Measurements from ENCODE around the gene MRPS27. TPM values are rescaled to one million over a fixed set of nuclear protein-coding genes. Genes with fewer than 3 reads are reported as not detected.

The MRPS27 gene
- polyA plus RNA-seq, 1 experiment: 98.3 TPM

- POLR2A ChIA-PET: no interaction called here
- DNase-seq (ENCODE audit: low read depth, low spot score): no peak
- Histone ChIP-seq H3K27me3 (ENCODE audit: control insufficient read depth, insufficient read depth, low read length) (no peaks in the 10 kb centered on the region), H3K9me3 (ENCODE audit: control insufficient read depth, insufficient read depth, low read length) (no peaks in the 10 kb centered on the region), H3K4me3 (ENCODE audit: low read depth, low read length) (no peak overlapping the region), H3K27ac (ENCODE audit: low read depth, low read length) (no peak overlapping the region)
- no peak for TF ChIP-seq CTCF (IDR thresholded peaks at IDR 0.05; ENCODE audit: low read depth, low read length)
- CTCF ChIA-PET: interaction anchor here (0.8 kb wide), 1 partner anchor 20 kb away, joined by 3 read pairs; no protein-coding TSS in a partner anchor
Measured at GRCh38 chr5:72194846-72195245, 125.2 kb downstream of the MRPS27 start.

- no peak for DNase-seq (ENCODE audit: low read depth, low spot score)
Measured at GRCh38 chr5:72191404-72191803, 128.6 kb downstream of the MRPS27 start.

GRCh38 chr5:72189146-72189545, 130.9 kb downstream of the MRPS27 start:
- Histone ChIP-seq H3K9me3 (ENCODE audit: control insufficient read depth, insufficient read depth, low read length) (no peaks in the 10 kb centered on the region), H3K27ac (ENCODE audit: low read depth, low read length) (no peak overlapping the region), H3K4me3 (ENCODE audit: low read depth, low read length) (no peak overlapping the region), H3K27me3 (ENCODE audit: control insufficient read depth, insufficient read depth, low read length) (no peaks in the 10 kb centered on the region)
- no peak for DNase-seq (ENCODE audit: low read depth, low spot score)
- CTCF ChIA-PET: no interaction called here
- POLR2A ChIA-PET: no interaction called here
- TF ChIP-seq CTCF (IDR thresholded peaks at IDR 0.05; ENCODE audit: low read depth, low read length): no peak

More at GRCh38 chr5:72191404-72191803, 128.6 kb downstream of the MRPS27 start:
- ChIA-PET CTCF (no interaction called here), POLR2A (no interaction called here)
- H3K27ac ChIP-seq (ENCODE audit: low read depth, low read length): no peak overlapping the region
- no peaks in the 10 kb centered on the region for H3K27me3 ChIP-seq (ENCODE audit: control insufficient read depth, insufficient read depth, low read length)
- TF ChIP-seq CTCF (IDR thresholded peaks at IDR 0.05; ENCODE audit: low read depth, low read length): no peak
- H3K9me3 ChIP-seq (ENCODE audit: control insufficient read depth, insufficient read depth, low read length): no peaks in the 10 kb centered on the region
- no peak overlapping the region for H3K4me3 ChIP-seq (ENCODE audit: low read depth, low read length)

- ChIA-PET POLR2A (interaction anchor here (1.1 kb wide), 1 partner anchor 8 kb away, joined by 3 read pairs; no protein-coding TSS in a partner anchor), CTCF (no interaction called here)
- no peak overlapping the region for H3K4me3 ChIP-seq (ENCODE audit: low read depth, low read length)
- TF ChIP-seq CTCF (IDR thresholded peaks at IDR 0.05; ENCODE audit: low read depth, low read length): no peak
- H3K27ac ChIP-seq (ENCODE audit: low read depth, low read length): no peak overlapping the region
- H3K27me3 ChIP-seq (ENCODE audit: control insufficient read depth, insufficient read depth, low read length): no peaks in the 10 kb centered on the region
- DNase-seq (ENCODE audit: low read depth, low spot score): no peak
- H3K9me3 ChIP-seq (ENCODE audit: control insufficient read depth, insufficient read depth, low read length): no peaks in the 10 kb centered on the region
Measured at GRCh38 chr5:72188166-72188565, 131.9 kb downstream of the MRPS27 start.

GRCh38 chr5:72187388-72188075, 132.5 kb downstream of the MRPS27 start:
- CTCF ChIA-PET: no interaction called here
- Histone ChIP-seq H3K27ac (ENCODE audit: low read depth, low read length) (no peak overlapping the region), H3K9me3 (ENCODE audit: control insufficient read depth, insufficient read depth, low read length) (no peaks in the 10 kb centered on the region), H3K27me3 (ENCODE audit: control insufficient read depth, insufficient read depth, low read length) (no peaks in the 10 kb centered on the region), H3K4me3 (ENCODE audit: low read depth, low read length) (no peak overlapping the region)
- POLR2A ChIA-PET: interaction anchor here (1.1 kb wide), 1 partner anchor 8 kb away, joined by 3 read pairs; no protein-coding TSS in a partner anchor
- no peak for TF ChIP-seq CTCF (IDR thresholded peaks at IDR 0.05; ENCODE audit: low read depth, low read length)
- DNase-seq (ENCODE audit: low read depth, low spot score): no peak

Measured in AG04450 (cell line).